Measurements from ENCODE around the gene TSHZ3.

DNA sequence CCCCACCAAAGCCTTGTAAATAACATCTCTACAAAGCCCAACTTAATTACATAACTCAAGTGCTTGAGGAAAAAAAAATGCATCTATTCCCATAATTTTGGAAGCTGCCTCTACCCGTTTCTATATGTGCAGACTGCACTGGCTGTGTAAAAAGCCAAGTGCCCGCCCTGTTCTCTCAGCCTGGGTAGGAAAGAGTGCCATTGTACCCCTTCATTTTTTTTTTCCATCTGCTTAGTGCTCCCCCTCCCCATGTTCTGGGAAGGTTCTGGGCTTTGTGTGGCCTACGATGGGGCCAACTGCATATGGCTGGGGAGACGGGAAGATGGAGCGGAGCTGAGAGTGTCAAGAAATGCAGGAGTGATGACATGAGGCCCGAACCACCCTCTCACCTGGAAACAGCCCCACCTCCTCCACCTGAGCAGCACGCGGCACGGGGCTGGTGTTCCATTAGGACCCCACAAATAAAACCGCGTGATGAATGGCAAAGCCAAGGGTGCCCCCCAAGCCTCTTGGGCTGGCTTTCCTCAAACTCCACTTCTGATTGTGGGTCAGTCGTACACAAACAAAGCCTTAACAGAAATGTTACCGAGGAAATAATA lies 42.1 kb downstream of the TSHZ3 start:
- TF ChIP-seq, protein P1, sequence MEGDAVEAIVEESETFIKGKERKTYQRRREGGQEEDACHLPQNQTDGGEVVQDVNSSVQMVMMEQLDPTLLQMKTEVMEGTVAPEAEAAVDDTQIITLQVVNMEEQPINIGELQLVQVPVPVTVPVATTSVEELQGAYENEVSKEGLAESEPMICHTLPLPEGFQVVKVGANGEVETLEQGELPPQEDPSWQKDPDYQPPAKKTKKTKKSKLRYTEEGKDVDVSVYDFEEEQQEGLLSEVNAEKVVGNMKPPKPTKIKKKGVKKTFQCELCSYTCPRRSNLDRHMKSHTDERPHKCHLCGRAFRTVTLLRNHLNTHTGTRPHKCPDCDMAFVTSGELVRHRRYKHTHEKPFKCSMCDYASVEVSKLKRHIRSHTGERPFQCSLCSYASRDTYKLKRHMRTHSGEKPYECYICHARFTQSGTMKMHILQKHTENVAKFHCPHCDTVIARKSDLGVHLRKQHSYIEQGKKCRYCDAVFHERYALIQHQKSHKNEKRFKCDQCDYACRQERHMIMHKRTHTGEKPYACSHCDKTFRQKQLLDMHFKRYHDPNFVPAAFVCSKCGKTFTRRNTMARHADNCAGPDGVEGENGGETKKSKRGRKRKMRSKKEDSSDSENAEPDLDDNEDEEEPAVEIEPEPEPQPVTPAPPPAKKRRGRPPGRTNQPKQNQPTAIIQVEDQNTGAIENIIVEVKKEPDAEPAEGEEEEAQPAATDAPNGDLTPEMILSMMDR (conservative IDR thresholded peaks at IDR 0.05; ENCODE audit: low read length) = no peak
- TF ChIP-seq EZH2phosphoT487 (IDR thresholded peaks at IDR 0.05; ENCODE audit: borderline replicate concordance) = no peak

Data from Loucy (cell line).